Adipocyte (in vitro differentiated cells): Measurements from ENCODE around the gene PTTG1IP.

Experiments
- DNase-seq: peaks from one replicate; pipeline ENCODE4 v3.0.0-alpha.2; 2015; ENCODE audit warnings: low read depth
- H3K27me3 ChIP-seq: replicated peaks from 2 replicates; pipeline ENCODE4 v1.7.0; 2013; ENCODE audit warnings: mild to moderate bottlenecking, low read length, moderate library complexity; ENCODE audit not compliant: control insufficient read depth, insufficient read depth
- H3K36me3 ChIP-seq: 2 replicates; pipeline ENCODE4 v1.7.0; 2013; ENCODE audit warnings: low read length, mild to moderate bottlenecking, moderate library complexity; ENCODE audit not compliant: control insufficient read depth, insufficient read depth, severe bottlenecking
- H3K4me1 ChIP-seq: 2 replicates; pipeline ENCODE4 v1.7.0; 2013; ENCODE audit warnings: mild to moderate bottlenecking, low read length, moderate library complexity; ENCODE audit not compliant: control insufficient read depth, insufficient read depth
- H3K4me3 ChIP-seq: 2 replicates; pipeline ENCODE4 v1.7.0; 2013; ENCODE audit warnings: mild to moderate bottlenecking, low read length, moderate library complexity
- H3K9ac ChIP-seq: 2 replicates; pipeline ENCODE4 v1.7.0; 2013; ENCODE audit warnings: mild to moderate bottlenecking, low read length, moderate library complexity
- H3K9me3 ChIP-seq: 2 replicates; pipeline ENCODE4 v1.7.0; 2013; ENCODE audit warnings: mild to moderate bottlenecking, low read length, moderate library complexity; ENCODE audit not compliant: control insufficient read depth

The PTTG1IP gene

DNA sequence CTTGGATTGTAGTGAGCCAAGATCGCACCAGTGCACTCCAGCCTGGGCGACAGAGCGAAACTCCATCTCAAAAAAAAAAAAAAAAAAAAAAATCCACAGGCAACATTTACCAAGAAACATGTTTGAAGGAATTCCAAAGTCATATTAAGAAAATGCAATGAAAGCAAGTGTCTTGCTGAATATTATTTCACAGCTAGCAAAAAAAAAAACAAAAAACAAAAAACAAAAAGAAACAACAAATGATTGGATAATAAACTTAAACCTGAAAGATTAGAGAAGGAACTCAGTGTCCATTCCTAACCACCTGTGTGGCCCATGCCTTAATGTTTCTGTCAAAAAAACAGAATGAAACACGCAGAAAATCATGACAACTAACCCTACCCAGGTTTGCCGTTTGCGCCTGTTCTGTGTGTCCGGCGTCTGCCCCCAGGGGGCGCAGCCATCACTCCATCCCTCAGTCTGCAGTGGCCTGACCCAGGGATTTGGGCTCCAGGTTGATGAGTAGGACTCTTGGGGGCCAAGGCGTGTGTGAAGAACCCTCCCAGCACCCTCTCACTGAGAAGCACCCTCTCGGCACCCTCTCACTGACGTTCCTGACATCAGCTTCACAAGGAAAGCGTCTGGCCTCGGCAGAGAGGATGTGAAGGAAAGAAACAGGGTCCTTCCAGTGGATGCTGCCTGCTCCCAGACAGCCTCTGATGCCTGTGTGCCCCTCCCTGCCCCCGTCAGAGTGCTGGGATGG, 19.2 kb upstream of the PTTG1IP start:
- Histone ChIP-seq H3K4me3 (no peak overlapping the region), H3K9ac (no peak overlapping the region), H3K36me3 (no peaks in the 10 kb centered on the region), H3K9me3 (no peaks in the 10 kb centered on the region), H3K4me1 (no peaks in the 10 kb centered on the region), H3K27me3 (peaks cover 57% of the 10 kb centered on the region)
- peak; percentile 74 for DNase-seq

DNA sequence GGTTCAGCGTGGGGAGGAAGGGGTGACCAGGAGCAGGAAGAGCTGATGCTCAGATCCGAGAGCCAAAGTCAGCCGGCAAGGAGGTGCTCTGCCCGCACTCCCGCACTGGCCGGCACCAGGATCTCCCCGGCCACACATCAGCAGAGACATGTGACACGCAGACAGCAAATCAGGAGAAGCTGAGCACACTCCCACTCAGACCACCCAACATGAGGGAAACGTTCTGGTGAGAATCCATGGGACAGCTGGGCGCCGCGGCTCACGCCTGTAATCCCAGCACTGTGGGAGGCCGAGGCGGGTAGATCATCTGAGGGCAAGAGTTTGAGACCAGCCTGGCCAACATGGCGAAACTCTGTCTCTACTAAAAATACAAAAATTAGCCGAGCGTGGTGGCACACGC, 18.6 kb upstream of the PTTG1IP start:
- H3K36me3 ChIP-seq: no peaks in the 10 kb centered on the region
- no peak overlapping the region for H3K4me3 ChIP-seq
- peaks cover 55% of the 10 kb centered on the region for H3K27me3 ChIP-seq
- H3K9ac ChIP-seq: no peak overlapping the region
- no peaks in the 10 kb centered on the region for H3K4me1 ChIP-seq
- DNase-seq: no peak
- no peaks in the 10 kb centered on the region for H3K9me3 ChIP-seq

DNA sequence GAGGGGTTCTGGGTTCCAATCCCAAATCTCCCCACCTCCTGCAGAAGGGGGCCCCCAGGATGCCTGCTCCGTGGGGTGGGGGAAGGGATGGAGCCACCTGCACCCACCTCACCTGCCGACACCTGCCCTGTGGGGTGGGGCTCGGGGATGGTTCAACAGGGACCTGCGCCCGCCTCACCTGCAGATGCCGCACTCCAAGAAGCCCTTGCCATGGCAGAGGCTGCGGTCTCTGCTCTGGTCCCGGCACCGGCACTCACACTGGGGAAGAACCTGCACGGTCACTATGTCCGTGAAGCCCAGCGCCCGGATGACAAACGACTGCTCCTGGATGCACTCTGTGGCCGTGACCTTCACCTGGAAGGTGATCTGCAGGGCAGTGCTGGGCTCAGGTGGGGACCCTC, 18.1 kb upstream of the PTTG1IP start:
- Histone ChIP-seq H3K36me3 (no peaks in the 10 kb centered on the region), H3K4me3 (no peak overlapping the region), H3K4me1 (no peaks in the 10 kb centered on the region), H3K27me3 (peaks cover 56% of the 10 kb centered on the region), H3K9ac (no peak overlapping the region), H3K9me3 (no peaks in the 10 kb centered on the region)
- DNase-seq: no peak

DNA sequence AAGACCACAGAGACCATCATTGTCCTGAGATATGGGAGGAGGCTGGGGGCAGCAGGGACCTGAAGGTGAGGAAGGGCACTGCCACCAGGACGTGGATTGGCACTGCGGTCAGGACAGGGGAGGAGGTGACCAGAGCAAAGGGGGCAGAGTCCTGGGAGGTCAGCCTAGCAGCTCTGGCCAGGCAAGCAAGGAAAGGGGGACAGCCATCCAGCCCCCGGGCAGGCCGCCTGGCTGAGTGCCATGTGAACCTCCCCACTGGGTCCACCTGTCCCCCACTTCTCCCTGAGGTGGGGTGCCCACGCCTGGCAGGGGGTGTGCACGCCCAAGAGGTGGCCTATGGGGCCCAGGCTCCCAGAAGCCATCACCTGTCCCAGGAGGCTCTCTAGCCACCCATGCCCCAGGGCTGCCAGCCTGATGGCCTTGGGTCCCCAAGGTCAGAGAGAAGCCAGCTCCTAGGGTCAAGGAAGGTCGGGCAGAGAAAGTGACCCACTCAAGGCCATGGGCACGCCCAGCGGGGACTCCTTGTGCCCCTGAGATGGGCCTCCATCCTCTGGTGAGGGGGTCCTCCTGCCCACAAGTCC, 17.6 kb upstream of the PTTG1IP start:
- no peaks in the 10 kb centered on the region for H3K36me3 ChIP-seq
- DNase-seq: no peak
- no peak overlapping the region for H3K4me3 ChIP-seq
- H3K9me3 ChIP-seq: no peaks in the 10 kb centered on the region
- no peak overlapping the region for H3K9ac ChIP-seq
- peaks cover 62% of the 10 kb centered on the region for H3K27me3 ChIP-seq
- H3K4me1 ChIP-seq: no peaks in the 10 kb centered on the region

DNA sequence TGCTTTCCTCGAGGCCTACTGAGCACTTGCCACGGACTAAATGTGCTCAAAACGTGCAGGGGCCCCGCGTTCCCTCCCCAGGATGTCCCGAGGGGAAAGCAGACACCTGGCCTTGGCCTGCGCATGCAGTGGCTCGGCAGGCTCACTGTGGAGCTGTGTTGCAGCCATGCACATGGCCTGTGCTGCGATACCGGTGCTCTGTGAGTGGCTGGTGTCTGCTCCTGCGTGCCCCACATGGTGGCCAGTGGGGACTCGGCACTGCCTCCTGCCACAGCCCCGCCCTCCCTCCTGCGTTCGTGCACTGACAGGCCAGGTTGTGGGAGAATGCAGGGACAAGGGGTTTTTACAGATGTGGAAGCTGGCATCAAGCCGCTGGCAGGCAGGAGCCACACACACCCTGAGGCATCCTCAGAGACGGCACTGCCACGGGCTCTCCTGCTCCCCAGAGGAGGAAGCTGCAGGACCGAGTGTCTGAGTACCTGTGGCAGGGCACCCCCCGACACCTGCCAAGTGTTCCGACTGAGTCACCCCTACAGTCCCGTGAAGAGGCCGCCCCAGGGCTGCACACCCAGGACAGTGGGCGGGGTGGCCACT, 16.9 kb upstream of the PTTG1IP start:
- no peaks in the 10 kb centered on the region for H3K36me3 ChIP-seq
- H3K27me3 ChIP-seq: peaks cover 67% of the 10 kb centered on the region
- H3K4me1 ChIP-seq: no peaks in the 10 kb centered on the region
- no peak for DNase-seq
- no peaks in the 10 kb centered on the region for H3K9me3 ChIP-seq
- no peak overlapping the region for H3K4me3 ChIP-seq
- no peak overlapping the region for H3K9ac ChIP-seq

DNA sequence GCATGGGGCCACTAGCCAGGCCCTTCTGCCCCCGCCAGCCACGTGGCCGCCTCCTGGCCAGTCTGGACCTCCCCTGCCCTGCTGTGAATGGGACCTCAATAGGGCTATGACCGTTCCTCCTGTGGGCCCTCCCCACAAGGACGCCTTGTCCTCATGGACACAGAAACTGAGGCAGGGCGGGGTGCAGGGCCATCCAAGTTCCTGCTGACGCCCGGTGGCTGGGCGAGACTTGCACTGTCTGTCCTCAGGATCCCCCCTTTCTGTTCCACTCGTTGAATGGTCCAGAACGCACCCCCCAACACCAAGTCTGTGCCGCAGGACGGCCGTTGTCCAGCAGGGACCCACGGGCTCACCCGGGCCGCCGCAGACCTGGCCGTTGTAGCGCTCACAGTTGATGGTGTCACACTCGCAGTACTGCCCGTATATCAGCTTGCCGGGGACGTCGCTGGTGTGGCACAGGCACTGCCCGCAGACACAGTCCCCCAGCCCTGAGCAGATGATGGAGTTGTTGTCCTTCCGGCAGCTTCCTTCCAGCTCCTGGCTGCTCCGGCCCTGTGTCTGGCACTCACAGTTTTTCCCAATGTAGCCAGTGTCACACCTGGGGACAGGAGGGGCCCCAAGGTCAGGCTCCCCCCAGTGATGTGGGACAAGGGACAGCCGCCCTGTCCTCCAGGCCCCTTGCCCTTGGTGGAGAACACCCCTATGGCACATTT, 16.3 kb upstream of the PTTG1IP start:
- peaks cover 65% of the 10 kb centered on the region for H3K27me3 ChIP-seq
- H3K9me3 ChIP-seq: no peaks in the 10 kb centered on the region
- no peak for DNase-seq
- no peaks in the 10 kb centered on the region for H3K4me1 ChIP-seq
- H3K9ac ChIP-seq: no peak overlapping the region
- H3K36me3 ChIP-seq: no peaks in the 10 kb centered on the region
- H3K4me3 ChIP-seq: no peak overlapping the region

DNA sequence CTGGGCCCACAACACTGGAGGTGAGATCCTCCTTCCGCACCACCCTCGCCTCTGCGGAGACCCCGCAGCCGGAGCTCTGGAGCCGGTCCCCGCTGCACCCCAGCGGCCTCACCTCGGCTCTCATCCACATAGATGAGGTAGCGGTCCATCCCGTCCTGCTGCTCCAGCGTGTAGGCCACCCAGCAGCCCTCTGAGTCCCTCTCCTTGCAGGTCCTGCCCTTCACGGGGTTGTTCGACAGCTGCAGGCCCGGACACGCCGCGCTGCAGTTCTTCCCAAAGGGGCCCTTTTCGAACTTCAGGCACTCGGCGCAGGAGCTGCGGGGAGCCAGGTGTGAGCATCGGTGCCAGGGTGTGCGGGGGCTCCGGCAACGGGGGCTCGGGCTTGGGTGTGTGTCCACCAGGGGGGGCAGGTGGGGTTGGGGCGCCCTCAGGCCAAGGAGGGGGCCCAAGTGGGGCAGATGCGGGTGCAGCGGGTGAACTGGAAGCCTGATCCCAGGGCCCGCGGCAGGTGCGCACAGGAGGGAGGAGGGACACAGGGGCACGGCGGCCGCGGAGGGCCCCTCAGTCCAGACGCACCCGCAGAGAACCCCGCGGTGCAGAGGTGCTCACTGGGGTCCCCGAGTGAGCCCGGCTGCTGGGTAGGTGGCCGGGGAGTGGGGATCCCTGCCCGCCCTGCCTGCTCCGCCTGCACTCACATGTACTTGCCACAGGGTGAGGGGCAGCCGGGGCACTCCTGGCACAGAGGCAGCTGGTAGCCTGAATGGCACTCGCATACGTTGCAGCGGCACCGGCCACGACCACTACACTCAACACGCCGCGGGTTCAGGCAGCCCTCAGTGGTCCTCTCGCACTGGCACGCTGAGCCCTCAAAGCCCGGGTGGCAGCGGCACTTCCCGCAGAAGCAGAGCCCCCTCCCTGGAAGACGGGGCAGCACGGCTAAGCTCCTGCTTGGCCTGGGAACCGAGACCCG, 15.4 kb upstream of the PTTG1IP start:
- H3K9me3 ChIP-seq: no peaks in the 10 kb centered on the region
- H3K9ac ChIP-seq: no peak overlapping the region
- no peak for DNase-seq
- no peak overlapping the region for H3K4me3 ChIP-seq
- no peaks in the 10 kb centered on the region for H3K36me3 ChIP-seq
- no peaks in the 10 kb centered on the region for H3K4me1 ChIP-seq
- H3K27me3 ChIP-seq: peaks cover 61% of the 10 kb centered on the region

DNA sequence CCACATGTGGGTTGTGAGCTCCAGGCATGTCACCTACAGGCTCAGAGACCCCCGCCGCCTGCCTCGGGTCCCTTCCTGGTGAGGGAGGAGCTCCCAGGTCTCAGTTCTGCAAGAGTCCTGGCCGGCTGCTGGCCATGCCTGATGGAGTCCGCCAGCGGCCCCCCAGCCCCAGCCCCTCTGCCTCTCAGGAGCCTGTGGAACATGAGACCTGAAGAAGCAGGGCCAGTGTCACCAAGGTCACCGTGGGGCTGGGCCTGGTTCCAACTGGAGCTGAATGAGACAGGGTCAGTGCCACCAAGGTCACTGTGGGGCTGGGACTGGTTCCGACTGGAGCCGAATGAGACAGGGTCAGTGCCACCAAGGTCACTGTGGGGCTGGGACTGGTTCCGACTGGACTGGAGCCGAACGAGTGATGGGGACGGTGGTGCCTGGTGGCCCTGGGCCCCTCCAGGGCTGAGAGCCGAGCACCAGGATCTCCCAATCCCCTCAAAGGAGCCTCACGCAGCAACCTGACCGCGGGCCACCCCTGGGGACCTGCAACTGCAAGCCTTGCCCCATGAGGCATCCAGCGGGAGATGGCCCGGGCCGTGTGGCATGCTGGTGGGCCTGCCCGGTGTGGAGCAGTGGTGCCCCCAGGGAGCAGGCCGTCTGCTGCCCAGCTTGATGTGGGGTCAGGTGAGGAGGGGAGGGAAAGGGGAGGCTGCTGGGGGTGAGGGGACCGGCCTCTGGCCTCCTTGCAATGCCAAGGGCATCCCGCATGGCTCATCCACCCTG, 14.5 kb upstream of the PTTG1IP start:
- H3K4me1 ChIP-seq: no peaks in the 10 kb centered on the region
- DNase-seq: no peak
- H3K9ac ChIP-seq: no peak overlapping the region
- H3K4me3 ChIP-seq: no peak overlapping the region
- no peaks in the 10 kb centered on the region for H3K36me3 ChIP-seq
- no peaks in the 10 kb centered on the region for H3K9me3 ChIP-seq
- peaks cover 57% of the 10 kb centered on the region for H3K27me3 ChIP-seq

DNA sequence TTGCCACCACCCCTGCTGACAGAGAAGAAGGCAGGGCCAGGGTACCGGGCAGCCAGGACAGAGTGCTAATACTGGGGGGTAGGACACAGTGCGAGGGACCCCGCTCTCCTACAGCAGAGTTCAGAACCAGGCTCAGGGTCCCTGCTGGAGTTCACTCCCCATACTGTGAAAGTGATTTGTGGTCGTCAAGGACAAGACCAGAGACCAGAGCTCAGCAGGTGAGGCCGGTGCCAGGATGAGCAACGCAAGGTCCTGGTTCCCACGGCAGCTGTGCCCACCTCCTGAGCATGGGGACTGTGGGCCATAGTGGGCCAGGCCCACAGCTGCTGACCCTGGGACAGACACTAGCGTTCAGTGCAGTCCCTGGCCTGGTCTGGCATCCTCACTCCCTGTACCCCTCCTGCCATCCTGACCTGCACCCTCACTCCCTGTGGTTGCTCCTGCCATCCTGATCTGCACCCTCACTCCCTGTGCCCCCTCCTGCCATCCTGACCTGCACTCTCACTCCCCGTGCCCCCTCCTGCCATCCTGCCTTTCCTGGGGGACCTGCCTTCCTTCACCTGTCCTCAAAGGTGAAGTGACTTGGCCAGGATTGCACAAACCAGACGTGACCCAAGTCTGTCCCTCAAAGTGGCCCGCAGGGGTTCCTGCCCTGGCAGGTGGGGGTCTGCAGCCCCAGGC, 13.8 kb upstream of the PTTG1IP start:
- H3K36me3 ChIP-seq: no peaks in the 10 kb centered on the region
- no peak overlapping the region for H3K4me3 ChIP-seq
- H3K4me1 ChIP-seq: no peaks in the 10 kb centered on the region
- peaks cover 57% of the 10 kb centered on the region for H3K27me3 ChIP-seq
- H3K9ac ChIP-seq: no peak overlapping the region
- DNase-seq: no peak
- no peaks in the 10 kb centered on the region for H3K9me3 ChIP-seq
